Measurements from ENCODE around the gene EFHD1.
"Not testable (repeated sequence)": the region's sequence is repeated elsewhere in the genome, so short reads cannot be mapped to it uniquely, and the experiment has no call there.

Gene EFHD1

GRCh38 chr2:232697059-232697806 lies 63.8 kb downstream of the EFHD1 start, which contains the start of gene GIGYF2:
Gene GIGYF2 (plus strand): TSS chr2:232697331. CDS start chr2:232735198, 37,867 bp downstream.
- peak; percentile 96 for DNase-seq

- no peak for DNase-seq
Observed at GRCh38 chr2:232697807-232698110, 64.4 kb downstream of the EFHD1 start.

GRCh38 chr2:232698556-232699091 lies 65.2 kb downstream of the EFHD1 start:
- no peak for DNase-seq

- DNase-seq, result no peak
Observed at GRCh38 chr2:232699110-232699509, 65.7 kb downstream of the EFHD1 start.

- DNase-seq, result no peak
Observed at GRCh38 chr2:232700154-232700553, 66.8 kb downstream of the EFHD1 start.

GRCh38 chr2:232707076-232707475 lies 73.7 kb downstream of the EFHD1 start:
- no peak for DNase-seq

GRCh38 chr2:232713505-232713904 lies 80.1 kb downstream of the EFHD1 start:
- no peak for DNase-seq

- no peak for DNase-seq
Observed at GRCh38 chr2:232714969-232715368, 81.6 kb downstream of the EFHD1 start.

GRCh38 chr2:232720056-232720455 lies 86.7 kb downstream of the EFHD1 start:
- not testable (repeated sequence) for DNase-seq

- no peak for DNase-seq
Observed at GRCh38 chr2:232721261-232721660, 87.9 kb downstream of the EFHD1 start.

- DNase-seq, result no peak
Observed at GRCh38 chr2:232721882-232722281, 88.5 kb downstream of the EFHD1 start.

GRCh38 chr2:232723027-232723426 lies 89.6 kb downstream of the EFHD1 start:
- no peak for DNase-seq

- no peak for DNase-seq
Observed at GRCh38 chr2:232728785-232729184, 95.4 kb downstream of the EFHD1 start.

GRCh38 chr2:232731470-232731869 lies 98.1 kb downstream of the EFHD1 start:
- DNase-seq, result no peak
